Suppressor macrophage (primary cell): ENCODE data around the gene ARRB1.
"Not testable (repeated sequence)": the region's sequence is repeated elsewhere in the genome, so short reads cannot be mapped to it uniquely, and the experiment has no call there.

ENCODE experiments used
- DNase-seq, 4 experiments: peaks; one replicate each; pipeline ENCODE4 v3.0.0-alpha.2; 2020 to 2022

Gene ARRB1

DNA sequence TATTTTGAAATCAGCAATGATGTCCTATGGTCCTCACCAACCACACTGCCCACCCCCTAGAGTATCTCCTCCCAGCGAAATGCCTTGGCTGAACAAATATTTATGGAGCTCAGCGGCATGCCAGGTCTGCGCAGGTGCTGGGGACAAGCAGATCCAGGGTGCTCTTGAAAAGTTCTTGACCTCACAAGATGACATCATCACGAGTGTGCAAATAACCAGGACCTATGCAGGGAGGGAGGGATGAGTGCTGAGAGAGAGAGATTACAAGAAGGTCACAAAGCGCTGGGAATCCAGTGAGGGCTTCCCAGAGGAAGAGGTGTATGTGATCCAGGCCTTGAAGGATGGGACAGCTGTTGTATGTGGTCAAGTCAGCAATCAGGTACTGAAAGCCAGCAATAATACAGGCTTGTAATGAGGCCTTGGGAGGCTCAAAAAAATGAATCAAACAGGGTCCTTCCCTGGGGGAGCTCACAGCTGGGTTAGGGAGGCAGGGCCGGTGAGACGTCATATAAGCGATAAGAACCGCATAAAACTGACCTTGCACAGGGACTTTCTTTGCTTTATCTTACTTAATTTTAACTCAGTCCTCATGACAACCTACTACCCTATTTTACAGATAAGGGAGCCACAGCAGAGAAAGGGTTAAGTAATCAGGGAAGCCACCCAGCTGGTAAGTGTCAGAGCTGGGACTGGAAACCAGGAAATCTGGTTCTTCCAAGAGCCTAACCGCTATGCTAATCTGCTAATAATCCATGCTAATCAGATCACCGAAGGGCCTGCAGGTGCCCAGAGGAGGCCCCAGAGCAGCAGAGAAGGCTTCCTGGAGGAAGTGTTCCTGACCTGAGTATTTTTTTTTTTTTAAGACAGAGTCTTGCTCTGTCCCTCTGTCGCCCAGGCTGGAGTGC, 8.2 kb downstream of the ARRB1 start:
- DNase-seq, result peak in 3 of 4 experiments; percentile 37 to 49 (median 47)

DNA sequence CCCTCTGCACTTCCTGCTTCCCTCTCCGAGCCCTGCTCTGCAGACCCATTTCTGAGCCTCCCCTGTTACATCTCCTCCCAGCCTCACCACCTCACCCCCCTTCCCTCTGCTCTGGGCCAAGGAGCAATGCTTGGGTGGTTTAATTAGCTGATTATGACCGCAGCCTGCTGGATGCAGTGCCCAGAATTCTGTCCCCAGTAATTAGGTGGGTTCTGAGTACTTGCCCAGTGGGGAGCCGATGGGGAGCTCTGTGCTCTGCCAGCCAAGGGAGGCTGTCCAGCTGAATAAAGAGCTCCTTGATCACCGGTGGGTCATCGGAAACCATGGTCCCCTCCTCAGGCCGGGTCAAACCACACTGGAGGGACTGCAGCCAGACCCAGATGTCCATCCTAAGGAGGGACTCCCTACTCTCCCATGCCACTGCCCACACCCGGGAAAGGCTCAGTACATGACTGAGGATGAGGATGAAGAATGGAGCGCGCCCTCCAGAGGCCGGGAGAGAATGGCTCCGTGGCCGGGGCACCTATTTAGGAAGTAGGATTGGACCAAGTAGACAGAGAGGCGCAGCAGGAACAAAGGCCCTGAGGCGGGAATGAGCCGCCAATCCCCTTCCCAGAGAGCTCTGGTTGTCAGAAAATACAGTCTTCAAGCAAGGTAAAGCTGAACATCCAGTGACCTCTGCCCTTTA, 9.1 kb downstream of the ARRB1 start:
- no peak for DNase-seq

DNA sequence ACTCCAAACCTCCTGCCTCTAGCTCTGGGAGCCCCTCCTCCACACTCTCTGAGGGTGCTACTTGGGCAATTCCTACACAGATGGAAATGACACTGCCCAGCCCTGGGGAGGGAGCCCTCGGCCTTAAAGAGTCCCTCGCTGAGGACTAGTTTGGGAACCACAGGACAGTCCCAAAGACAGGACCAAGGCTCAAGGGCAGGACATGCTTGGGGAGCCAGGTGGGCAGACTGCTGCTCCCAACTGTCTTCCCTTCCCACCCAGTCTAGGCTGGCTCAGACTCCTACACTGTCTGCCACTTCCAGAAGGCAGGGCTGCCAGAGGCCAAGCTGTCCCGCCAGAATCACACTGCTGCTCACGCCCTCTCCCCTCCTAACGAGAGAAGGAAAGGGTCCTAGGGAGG, 9.8 kb downstream of the ARRB1 start:
- peak; percentile 31 to 75 (median 62) for DNase-seq

- peak; percentile 71 to 84 (median 80) for DNase-seq
These were observed 11.6 kb downstream of the ARRB1 start for GRCh38 chr11:75339685-75340409.

- DNase-seq, result peak in 2 of 4 experiments; percentile 33 to 39
These were observed 12.8 kb downstream of the ARRB1 start for GRCh38 chr11:75338516-75339208.

GRCh38 chr11:75337195-75337654, 14.2 kb downstream of the ARRB1 start:
- peak; percentile 90 to 95 (median 93) for DNase-seq

- no peak for DNase-seq
These were observed 16.5 kb downstream of the ARRB1 start for GRCh38 chr11:75334976-75335375.

- no peak for DNase-seq
These were observed 17.0 kb downstream of the ARRB1 start for GRCh38 chr11:75334402-75334891.

- DNase-seq, result no peak
These were observed 17.7 kb downstream of the ARRB1 start for GRCh38 chr11:75333807-75334140.

DNA sequence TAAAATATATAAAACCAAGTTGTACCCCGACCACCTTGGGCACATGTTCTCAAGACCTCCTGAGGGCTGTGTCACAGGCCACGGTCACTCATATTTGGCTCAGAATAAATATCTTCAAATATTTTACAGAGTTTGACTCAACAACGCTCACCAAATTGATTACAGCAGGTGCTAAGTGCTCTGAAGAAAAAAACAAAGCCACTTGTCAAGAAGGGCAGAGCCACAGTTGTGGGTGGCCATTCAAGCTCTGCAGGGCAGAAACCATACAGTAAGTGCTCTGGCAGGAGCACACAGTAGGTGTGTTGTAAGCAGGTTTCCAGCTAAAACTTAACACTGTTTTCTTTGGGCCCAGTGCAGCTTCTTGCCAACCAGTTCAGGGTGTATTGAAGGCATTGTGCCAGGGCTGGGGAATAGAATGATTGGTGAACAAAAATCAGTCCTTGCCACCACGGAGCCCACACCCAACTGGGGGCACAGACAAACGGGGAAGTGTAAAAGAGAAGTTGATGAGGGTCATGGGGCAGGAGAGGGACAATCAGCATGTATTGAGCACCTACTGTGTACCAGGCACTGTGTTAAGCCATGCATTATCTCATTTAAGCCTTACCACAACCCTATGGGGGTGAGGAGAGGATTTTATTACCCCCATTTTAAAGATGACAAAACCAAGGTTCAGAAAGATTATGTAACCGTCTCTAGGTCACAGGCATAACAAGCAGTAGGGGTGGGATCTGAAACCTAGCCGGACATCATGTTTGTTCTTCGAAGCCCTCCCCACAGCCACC, 18.2 kb downstream of the ARRB1 start:
- DNase-seq, result peak in 3 of 4 experiments; percentile 35 to 45 (median 36)

DNA sequence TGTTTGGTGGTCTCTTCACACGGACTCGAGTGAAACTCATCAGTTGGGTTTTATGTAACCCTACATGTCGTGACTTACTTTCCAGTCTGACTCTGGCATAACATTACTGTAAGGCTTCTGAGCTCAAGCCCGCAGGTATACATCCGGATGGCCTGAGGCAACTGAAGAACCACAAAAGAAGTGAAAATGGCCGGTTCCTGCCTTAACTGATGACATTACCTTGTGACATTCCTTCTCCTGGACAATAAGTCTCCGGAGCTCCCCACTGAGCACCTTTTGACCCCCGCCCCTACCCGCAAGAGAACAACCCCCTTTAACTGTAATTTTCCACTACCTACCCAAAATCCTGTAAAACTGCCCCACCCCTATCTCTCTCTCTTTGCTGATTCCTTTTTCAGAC, 19.7 kb downstream of the ARRB1 start:
- DNase-seq, result not testable (repeated sequence)

DNA sequence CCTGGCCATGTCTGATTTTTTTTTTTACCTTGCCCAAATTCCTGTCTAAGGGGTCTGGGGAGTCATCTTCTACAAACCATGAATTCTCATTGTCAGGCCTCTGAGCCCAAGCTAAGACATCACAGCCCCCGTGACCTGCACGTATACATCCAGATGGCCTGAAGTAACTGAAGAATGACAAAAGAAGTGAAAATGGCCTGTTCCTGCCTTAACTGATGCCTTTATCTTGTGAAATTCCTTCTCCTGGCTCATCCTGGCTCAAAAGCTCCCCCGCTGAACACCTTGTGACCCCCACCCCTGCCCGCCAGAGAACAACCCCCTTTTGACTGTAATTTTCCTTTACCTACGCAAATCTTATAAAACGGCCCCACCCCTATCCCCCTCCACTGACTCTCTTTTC, 20.2 kb downstream of the ARRB1 start:
- not testable (repeated sequence) for DNase-seq

GRCh38 chr11:75330886-75331285, 20.6 kb downstream of the ARRB1 start:
- DNase-seq, result not testable (repeated sequence)

DNA sequence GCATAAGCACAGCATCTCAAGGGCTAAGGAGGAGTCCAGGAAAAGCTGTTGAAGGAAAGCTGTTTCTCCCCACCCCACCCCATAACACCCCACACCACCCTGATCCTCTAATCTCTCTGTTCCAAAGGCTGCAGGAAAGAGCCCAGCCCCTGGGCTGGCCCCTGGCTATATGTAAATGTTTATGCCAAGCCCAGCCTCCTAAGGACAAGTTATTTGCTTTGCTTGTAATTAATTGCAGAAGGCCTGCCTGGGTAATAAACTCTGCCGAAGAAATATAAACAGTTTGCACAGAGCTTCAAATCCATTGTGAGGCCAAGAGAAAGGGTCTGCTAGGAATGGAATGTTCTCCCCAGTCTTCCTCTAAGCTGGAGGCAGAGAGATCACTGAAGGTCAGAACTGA, 21.2 kb downstream of the ARRB1 start:
- no peak for DNase-seq

DNA sequence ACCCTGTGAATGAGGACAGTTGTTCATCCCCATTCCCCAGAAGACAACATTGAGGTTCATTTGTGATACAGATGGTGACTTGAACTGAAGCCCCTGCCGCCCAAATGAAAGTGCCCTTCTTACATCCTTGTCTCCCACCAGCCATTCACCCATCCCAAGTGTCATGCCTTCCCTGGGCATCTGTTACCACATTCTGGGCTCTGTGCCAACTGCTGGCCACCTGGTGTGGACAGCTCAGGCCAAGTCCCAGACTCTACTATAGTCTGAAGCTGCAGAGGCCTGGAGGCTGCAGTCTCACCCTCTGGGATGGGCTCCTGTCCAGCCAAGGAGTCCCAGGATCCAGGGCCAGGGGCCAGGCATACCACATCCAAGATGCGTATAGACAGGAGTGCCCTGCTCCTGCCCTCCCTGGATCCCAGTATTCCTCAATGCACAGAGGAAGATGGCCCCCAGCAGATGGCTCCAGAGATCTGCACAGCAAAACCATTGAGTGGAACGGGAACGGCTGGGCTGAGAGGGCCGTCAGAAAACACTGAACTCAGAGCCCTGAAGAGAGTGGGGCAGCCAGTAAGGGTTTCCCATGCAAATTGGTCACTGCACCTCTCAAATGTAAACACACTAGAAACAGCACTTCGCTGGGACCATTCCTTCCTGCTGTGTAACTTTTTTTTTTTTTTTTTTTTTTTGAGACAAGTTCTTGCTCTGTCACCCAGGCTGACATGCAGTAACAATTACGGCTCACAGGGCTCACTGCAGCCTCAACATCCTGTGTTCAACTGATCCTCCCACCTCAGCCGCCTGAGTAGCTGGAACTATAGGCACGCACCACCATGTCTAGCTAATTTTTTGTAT, 22.8 kb downstream of the ARRB1 start:
- peak; percentile 74 to 85 (median 80) for DNase-seq

GRCh38 chr11:75326439-75326810, 25.0 kb downstream of the ARRB1 start:
- no peak for DNase-seq

DNA sequence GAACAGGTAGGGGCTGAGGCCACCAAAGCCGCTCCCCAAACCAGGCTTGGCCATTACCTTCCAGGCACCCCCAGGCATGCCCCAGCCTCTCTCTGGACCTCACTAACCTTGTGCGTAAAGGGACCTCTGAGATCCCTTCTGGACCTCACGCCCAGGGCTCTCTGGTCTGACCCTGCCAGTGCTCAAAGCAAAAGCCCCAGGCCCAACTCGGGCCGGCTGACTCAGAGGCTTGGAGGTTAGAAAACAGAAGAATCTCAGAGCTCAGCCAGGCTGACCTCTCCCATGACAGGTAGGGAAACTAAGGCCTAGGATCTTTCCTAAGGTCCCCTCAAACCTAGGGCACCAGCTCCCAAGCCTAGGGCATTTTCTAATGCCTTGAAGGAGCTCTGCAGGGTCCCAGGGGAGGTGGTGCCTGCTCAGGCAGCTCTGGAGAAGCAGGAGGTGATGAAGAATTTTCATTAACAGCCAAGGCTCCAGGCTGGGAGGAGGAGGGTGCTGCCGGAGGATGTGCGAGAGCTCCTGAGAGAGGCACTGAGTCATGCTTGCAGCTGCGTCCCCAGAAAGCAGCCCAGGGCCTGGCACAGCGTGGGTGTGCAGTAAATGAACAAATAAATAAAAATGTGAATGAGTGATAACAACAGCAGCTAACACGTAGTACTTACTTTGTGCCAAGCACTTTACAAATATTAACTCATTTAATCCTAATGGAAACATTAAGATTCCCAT, 25.6 kb downstream of the ARRB1 start:
- peak; percentile 52 to 75 (median 67) for DNase-seq

DNA sequence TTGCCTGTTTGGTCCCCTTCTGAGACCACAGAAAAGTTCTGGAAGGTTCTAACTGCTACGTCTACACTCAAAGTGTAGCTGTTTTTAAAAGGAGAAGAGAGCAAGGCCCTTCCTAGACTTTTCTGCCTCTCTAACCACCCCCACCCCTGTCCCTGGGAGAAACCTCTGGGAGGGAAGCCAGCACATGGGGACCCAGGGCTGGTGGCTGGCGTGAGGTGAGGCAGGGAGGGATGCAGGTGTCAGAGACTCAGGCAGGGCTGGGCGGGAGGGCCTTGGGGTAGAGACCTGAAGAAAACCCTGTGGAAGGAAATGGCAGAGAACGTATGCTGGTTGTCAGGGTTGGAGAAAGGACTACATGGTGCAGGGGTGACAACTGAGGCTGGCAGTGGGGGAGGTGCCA, 26.7 kb downstream of the ARRB1 start:
- DNase-seq, result no peak

- no peak for DNase-seq
These were observed 27.3 kb downstream of the ARRB1 start for GRCh38 chr11:75324189-75324588.

DNA sequence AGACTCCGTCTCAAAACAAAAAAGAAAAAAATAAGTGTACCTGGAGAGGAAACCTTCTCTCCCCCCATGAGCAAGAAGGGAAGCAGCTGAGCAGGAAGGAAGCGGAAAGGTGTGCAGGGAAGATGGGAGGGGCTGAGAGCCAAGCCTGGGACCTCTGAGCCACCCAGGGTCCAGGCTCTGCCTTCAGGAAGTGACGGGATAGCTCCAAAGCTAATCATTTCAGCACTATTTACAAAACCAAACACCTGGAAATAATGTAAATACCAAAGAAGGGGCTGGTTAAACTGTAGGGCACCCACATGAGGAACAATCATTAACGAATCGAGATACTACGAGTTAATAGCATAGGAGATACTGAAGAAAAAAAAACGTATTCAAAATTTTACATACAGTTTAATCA, 27.9 kb downstream of the ARRB1 start:
- DNase-seq, result no peak
